ENCODE data around the gene FAM78A.
"Not testable (repeated sequence)": the region's sequence is repeated elsewhere in the genome, so short reads cannot be mapped to it uniquely, and the experiment has no call there.

FAM78A gene

GRCh38 chr9:131279863-131280570, 3.7 kb upstream of the FAM78A start:
- no peak for DNase-seq

- no peak for DNase-seq
These were observed 3.0 kb upstream of the FAM78A start for GRCh38 chr9:131279196-131279862.

GRCh38 chr9:131278702-131279111, 2.4 kb upstream of the FAM78A start:
- DNase-seq = no peak

GRCh38 chr9:131277910-131278701, 1.8 kb upstream of the FAM78A start:
- peak; percentile 66 for DNase-seq

DNA sequence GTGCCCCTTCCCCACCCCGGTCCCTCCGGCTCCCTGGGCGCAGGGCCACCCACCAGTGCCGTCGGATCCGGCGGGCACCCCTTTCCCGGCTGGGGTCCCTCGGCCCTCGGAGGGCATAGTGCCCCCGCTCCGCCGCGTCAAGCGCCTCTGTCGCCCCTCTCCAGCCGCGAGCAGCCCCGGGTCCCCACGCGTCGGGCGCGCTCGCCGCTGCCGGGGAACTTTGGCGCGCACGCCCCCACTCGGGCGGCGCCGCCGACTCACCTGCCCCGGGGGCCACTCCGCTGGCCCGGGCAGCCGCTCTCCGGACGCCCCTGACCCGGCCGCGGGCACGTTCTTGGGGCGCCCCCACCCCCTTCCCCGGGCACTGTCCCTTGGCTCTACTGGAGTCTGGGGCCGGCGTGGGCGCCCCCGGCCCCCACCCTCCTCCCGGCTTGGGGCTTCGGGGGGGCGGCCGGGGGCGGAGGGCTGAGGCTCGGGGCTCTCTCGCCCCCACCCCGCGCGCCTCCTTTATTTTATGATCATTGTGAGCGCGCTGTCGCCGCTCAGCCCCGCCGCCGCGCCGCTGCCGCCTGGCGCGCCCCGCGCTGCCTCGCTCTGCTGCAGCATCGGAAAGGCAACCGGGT, 1.1 kb upstream of the FAM78A start:
- DNase-seq = no peak

DNA sequence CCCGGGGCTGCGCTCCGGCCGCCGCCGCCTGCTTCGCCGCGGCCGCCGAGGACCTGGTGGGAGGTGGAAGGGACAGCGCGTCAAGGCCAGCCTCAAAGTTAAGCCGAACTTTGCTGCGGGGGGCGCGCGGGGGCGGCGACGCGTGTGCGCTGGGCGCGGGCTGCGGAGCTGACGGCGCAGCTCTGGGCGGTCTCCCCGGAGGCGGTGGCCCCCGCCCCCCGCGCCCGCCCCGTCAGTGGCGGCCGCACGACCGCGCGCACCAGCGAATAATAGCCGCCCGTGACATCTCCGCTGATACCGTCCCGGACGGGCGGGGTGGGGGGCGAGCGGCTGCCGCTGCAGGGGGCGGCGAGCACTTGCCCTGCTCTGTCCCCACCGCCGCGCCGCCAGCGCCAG, 579 bp upstream of the FAM78A start:
- no peak for DNase-seq

GRCh38 chr9:131275332-131276093, 797 bp downstream of the FAM78A start:
- no peak for DNase-seq

DNA sequence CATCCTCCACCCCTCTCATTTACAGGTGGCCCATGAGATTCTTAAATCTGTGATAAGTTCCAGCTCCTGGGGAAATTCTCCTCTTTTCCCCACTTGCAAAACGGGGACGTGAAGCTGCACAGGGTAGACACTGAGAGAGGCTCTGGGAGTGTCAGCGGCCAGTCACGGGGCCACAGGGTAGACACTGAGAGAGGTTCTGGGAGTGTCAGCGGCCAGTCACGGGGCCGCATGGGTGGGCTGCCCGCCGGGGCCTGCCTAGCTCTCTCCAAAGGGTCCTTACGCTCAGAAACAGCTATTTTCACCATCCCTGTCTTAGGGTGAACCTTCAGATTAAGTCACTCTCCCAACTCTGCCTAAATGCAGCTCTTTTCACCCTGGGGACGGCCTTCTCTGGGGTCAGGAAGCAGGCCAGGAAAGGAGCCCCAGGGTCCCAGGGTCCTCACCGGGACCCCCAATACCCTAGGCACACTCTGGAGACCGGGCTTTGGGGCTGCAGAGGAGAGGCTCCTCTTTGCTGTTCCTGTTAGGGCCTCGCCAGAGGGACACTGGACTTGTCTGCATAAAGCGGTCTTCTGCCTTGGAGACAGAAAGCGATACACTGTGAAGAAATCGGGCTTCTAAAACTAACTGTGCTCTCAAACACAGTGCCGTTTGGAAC, 1.5 kb downstream of the FAM78A start:
- no peak for DNase-seq

- DNase-seq = no peak
These were observed 2.2 kb downstream of the FAM78A start for GRCh38 chr9:131273856-131274673.

DNA sequence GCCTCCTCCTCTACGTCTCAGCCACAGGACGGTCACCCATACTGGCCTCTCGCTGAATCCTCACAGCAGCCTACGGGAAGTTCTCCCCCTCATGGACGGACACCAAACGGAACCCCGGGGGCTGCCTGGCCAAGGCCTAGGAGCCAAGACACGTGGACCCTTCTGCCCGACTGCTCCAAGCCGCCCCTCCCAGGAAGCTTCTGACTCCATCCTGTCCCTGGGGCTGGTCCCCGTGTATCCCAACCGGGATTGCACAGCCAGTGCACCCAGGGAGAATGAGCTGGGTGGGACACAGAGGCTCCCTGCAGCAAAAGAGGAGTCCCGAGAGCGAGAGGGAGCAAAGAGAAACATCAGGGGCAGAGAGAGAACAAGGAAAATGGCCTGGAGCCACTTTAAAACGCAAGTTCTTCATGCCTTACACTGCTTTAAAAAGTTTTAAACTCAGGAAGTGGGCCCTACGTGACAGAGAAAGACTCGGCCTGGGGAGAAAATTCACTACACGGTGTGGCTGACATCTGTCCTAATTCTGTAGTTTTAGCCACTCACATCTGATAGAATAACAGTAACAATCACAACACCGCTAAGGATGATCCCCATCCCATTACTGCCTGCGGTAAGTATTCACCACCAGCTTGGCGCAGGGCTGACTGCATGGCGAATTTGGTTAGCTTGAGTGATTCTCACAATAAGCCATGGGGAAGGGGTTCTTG, 3.0 kb downstream of the FAM78A start:
- DNase-seq = no peak

DNA sequence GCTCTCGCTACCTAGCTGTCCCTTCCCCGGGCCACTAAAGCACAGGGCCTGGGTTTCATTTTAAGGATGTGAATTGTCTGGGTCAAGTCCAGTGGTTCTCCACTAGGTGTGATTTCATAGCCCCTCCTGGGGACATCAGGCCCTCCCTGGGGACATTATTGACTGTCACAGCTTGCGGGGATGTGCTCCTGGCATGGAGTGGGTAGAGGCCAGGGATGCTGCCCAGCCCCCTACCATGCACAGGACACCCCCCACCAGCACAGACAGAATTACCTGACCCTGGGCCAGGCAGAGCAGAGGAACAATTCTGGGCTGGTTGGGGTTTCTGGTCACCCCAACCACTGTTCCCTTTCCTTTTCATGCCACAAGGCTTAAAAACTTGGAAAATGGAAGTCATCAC, 4.1 kb downstream of the FAM78A start:
- no peak for DNase-seq

- no peak for DNase-seq
These were observed 4.8 kb downstream of the FAM78A start for GRCh38 chr9:131271506-131271931.

DNA sequence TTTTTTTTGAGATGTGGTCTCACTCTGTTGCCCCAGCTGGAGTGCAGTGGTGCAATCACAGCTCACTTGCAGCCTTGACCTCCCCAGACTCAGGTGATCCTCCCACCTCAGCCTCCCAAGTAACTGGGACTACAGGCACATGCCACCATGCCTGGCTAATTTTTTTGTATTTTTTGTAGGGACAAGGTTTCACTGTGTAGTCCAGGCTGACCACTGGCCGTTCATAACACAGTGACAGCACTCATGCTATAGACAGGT, 5.4 kb downstream of the FAM78A start:
- not testable (repeated sequence) for DNase-seq

DNA sequence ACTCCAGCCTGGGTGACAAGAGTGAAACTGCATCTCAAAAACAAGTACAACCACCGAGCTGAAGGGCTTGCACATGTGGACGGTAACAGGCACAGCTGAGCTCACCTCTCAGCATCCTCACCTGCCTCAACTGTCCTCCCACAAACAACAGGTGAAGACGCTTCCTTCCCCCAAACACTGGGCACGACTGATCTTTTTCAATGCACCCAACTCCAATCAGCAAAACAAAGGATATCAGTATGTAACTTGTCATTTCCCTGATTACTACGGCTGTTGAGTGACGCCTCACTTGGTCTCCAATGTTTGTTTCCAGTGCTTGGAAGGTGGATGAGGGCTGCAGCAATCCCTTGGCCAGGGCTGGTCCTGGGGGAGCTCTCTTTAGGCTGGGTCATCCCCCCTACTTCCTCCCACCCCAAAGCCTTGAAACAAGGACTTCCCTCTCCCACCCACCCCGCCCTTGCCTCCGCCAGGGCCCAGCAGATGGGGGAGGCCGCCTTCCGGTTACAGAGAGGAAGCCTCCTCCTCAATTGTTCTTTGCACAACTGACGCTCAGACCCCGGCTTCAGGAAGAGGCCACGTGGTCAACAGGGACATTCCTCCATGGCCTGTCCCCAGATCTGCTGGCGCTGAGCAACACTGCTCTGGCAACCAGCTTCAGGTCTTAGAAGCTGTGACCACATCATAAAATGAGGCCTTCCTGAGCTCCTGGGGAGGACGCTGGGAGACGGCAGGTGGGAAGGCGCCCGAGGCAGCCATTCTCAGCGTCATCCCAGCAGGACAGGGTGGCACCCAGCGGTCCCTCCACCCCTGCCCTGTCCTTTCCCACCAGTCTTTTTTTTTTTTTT, 5.9 kb downstream of the FAM78A start:
- no peak for DNase-seq

GRCh38 chr9:131266266-131267229, 9.8 kb downstream of the FAM78A start:
- no peak for DNase-seq

DNA sequence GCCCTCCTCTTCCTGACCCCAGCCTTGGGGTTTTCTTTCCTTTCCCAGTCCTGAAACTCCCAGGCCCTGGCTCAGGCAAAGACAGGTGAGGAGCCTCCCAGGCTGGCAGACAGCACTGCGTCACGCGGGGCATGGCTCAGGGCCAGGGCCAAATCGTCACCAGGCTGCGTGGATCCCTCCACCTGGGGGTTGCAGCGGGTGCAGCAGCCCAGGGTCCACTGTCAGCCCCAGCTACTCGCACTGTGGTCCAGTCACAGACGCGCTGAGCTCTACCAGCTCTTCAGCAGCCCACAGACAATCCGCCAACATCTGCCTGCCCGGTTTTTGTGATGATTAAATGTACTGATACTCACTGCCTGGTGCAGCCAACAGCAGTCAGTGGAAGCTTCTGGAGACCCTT, 12.1 kb downstream of the FAM78A start:
- no peak for DNase-seq

GRCh38 chr9:131263701-131264100, 12.6 kb downstream of the FAM78A start:
- DNase-seq = no peak

GRCh38 chr9:131263033-131263343, 13.3 kb downstream of the FAM78A start:
- not testable (repeated sequence) for DNase-seq

All from DMS79 (cell line).